ENCODE data around the gene MBNL2. TPM values are rescaled to one million over a fixed set of nuclear protein-coding genes. Genes with fewer than 3 reads are reported as not detected.

Gene MBNL2
- total and polyA plus RNA-seq, 7 donors = 11.8 to 110 (median 84.7) TPM

DNA sequence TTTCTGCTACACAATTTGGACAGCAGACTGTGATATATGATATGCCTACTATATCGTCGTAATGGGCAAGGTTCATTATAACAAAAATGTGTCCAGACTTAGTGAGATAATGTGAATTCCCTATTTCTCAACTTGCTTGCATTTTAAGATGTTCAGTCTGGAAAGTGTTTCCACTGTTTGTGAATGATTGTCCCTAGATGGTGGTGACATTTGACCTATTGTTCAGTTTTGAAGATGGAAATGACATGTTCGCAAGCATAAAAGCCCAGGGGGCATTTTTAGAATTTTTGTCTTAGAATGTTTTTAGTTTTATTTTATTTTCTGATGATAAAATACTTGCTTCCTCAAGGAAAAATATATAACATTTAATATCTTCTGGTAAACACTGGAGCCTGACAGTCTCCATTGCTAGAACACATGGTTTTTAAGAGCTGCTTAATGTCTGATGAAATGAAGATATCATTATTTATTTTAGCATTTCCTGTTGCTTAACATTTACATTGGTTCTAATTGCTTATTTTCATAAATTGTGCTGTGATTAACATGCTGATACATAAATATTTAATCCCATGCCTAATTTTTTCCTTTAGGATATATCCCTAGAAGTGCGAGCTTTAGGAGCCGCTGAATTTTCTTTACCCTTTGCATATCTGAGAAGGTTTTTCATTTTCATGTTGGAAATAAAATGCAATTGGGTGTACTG lies 27.1 kb downstream of the MBNL2 start:
- DNase-seq = no peak
- H3K36me3 ChIP-seq = no peaks in the 10 kb centered on the region
- no peaks in the 10 kb centered on the region for H3K9me3 ChIP-seq
- intact Hi-C loops (cut with DNase I) = no loop called here
- H3K27me3 ChIP-seq = no peaks in the 10 kb centered on the region
- 82 to 88% methylated on average over 5 of the region's 5 CpGs for WGBS, 2 donors
- peaks cover 0 to 86% (median 81%) of the 10 kb centered on the region in 4 donors for H3K4me1 ChIP-seq
- peak overlapping the region; percentile 54 to 85 (median 81) for H3K27ac ChIP-seq
- no peak overlapping the region for H3K4me3 ChIP-seq
- peak in 3 of 4 donors; percentile 32 to 48 (median 41) for TF ChIP-seq POLR2AphosphoS5 (IDR thresholded peaks at IDR 0.05)
- TF ChIP-seq POLR2A (IDR thresholded peaks at IDR 0.05) = no peak
- TF ChIP-seq, protein P1, sequence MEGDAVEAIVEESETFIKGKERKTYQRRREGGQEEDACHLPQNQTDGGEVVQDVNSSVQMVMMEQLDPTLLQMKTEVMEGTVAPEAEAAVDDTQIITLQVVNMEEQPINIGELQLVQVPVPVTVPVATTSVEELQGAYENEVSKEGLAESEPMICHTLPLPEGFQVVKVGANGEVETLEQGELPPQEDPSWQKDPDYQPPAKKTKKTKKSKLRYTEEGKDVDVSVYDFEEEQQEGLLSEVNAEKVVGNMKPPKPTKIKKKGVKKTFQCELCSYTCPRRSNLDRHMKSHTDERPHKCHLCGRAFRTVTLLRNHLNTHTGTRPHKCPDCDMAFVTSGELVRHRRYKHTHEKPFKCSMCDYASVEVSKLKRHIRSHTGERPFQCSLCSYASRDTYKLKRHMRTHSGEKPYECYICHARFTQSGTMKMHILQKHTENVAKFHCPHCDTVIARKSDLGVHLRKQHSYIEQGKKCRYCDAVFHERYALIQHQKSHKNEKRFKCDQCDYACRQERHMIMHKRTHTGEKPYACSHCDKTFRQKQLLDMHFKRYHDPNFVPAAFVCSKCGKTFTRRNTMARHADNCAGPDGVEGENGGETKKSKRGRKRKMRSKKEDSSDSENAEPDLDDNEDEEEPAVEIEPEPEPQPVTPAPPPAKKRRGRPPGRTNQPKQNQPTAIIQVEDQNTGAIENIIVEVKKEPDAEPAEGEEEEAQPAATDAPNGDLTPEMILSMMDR (IDR thresholded peaks at IDR 0.05) = no peak
- TF ChIP-seq EP300 (IDR thresholded peaks at IDR 0.05) = no peak

DNA sequence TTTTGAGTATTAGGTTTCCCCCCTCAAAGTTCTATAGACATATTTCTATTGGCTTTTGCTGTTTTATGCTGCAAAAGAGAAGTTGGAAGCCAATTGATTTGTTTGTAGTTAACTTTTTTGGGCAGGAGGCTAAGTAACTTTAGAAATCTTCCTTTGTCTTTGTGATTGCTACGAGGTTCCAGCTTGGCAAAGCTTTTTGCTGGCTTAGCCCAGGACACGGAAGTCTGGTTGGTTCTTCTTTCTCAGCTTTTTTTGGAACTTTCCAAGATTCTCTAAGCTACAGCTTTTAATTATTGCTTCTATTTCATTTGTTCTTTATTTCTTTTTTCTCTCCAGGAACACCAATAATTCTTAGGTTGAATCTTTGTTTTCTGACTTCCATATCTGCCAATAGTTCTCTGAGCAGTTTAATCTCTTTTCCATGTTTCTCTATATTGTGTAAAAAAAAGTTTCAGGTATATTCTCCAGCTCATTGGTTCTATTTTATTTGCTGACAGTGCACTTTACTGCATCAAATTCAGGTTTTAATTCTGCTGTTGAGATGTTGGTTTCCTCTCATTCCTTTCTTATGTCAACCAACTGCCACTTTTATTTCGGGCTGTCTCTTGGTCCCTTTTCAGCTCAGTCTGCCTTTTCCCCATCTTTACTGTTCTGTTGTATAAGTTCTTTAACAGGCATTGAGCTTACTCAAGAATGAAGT lies 27.8 kb downstream of the MBNL2 start:
- no peak for DNase-seq
- 75 to 84% methylated on average over 3 of the region's 3 CpGs for WGBS, 2 donors
- TF ChIP-seq, protein P1 (IDR thresholded peaks at IDR 0.05) = no peak
- TF ChIP-seq POLR2AphosphoS5 (IDR thresholded peaks at IDR 0.05) (no peak), POLR2A (IDR thresholded peaks at IDR 0.05) (no peak), EP300 (IDR thresholded peaks at IDR 0.05) (no peak)
- intact Hi-C loops (cut with DNase I) = no loop called here
- Histone ChIP-seq H3K27ac (peak overlapping the region; percentile 54 to 85 (median 81)), H3K4me3 (no peak overlapping the region), H3K27me3 (no peaks in the 10 kb centered on the region), H3K36me3 (no peaks in the 10 kb centered on the region), H3K9me3 (no peaks in the 10 kb centered on the region), H3K4me1 (peaks cover 0 to 86% (median 81%) of the 10 kb centered on the region in 4 donors)

DNA sequence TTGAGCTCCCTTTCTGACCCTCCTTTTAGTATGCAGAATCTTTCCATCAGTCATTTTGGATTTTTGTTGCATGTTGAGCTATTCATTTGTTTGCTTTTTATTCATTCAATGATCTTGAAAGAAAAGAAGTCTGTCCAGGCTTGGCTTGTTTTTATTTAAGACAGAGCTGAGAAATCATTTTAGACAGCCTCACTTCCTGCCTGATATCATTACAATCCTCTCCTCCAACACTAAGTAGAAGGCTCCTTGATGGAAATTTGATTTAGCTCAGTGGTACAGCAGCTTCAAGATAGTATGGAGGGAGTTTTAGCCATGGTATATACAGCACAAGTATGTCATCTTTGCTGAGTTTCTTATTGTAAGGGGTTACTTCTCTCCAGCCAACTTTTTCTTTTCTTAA lies 28.4 kb downstream of the MBNL2 start:
- H3K36me3 ChIP-seq = no peaks in the 10 kb centered on the region
- no peak overlapping the region for H3K4me3 ChIP-seq
- intact Hi-C loops (cut with DNase I) = no loop called here
- TF ChIP-seq POLR2A (IDR thresholded peaks at IDR 0.05) = no peak
- TF ChIP-seq, protein P1 (IDR thresholded peaks at IDR 0.05) = no peak
- TF ChIP-seq POLR2AphosphoS5 (IDR thresholded peaks at IDR 0.05) = no peak
- TF ChIP-seq EP300 (IDR thresholded peaks at IDR 0.05) = no peak
- H3K4me1 ChIP-seq = peaks cover 0 to 86% (median 81%) of the 10 kb centered on the region in 4 donors
- H3K27ac ChIP-seq = peak overlapping the region; percentile 54 to 85 (median 81)
- no peak for DNase-seq
- H3K9me3 ChIP-seq = no peaks in the 10 kb centered on the region
- H3K27me3 ChIP-seq = no peaks in the 10 kb centered on the region

DNA sequence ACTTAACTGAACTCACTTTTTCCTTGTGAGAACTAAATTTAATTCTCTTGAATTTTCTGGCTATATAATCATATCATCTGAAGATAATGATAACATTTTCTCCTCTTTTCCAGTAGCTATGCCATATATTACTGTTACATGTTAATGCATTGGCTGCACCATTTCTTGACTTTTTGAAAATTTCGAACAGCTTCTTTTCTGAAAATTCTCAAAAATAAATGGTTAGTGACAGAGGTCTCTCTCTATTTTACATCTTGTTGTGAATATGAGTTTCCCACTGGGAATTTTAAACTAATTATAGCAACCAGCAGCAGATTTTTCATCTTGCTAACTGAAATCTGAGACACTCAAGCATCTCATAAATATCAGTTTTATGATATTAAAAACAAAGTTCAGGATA lies 30.6 kb downstream of the MBNL2 start:
- H3K27ac ChIP-seq = peak overlapping the region in 3 of 4 donors; percentile 3 to 86 (median 83)
- no peak overlapping the region for H3K4me3 ChIP-seq
- TF ChIP-seq POLR2AphosphoS5 (IDR thresholded peaks at IDR 0.05) (no peak), EP300 (IDR thresholded peaks at IDR 0.05) (no peak), POLR2A (IDR thresholded peaks at IDR 0.05) (no peak)
- TF ChIP-seq, protein P1 (IDR thresholded peaks at IDR 0.05) = no peak
- H3K36me3 ChIP-seq = no peaks in the 10 kb centered on the region
- peaks cover 0 to 89% (median 87%) of the 10 kb centered on the region in 4 donors for H3K4me1 ChIP-seq
- WGBS, 2 donors = 98 to 100% methylated on average over 1 of the region's 1 CpG
- no peaks in the 10 kb centered on the region for H3K9me3 ChIP-seq
- no peak for DNase-seq
- intact Hi-C loops (cut with DNase I) = no loop called here
- no peaks in the 10 kb centered on the region for H3K27me3 ChIP-seq
